ENCODE results near the gene TRIAP1. TPM values are rescaled to one million over a fixed set of nuclear protein-coding genes. Genes with fewer than 3 reads are reported as not detected.

Gene TRIAP1
- total RNA-seq, 2 donors from 2014 or later: 7.1 to 11.4 TPM

DNA sequence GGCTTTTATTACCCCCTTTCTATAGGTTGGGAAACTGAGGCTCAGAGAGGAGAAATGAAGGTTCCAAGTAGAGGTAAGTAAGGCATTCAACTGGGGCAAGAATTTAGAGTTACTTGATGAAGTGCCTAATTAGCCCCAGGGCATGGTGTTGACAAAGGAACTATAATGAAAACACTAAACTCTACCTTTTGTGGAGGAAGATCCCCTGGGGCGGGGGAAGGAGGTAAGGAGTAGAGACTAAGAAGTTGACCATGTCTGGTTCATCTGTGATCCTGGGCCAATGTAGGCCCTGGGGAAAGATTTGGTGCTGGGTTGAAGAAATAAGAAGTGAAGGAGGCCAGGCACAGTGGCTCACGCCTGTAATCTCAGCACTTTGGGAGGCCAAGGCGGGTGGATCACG is 24.5 kb downstream of the TRIAP1 start:
- no peak for ATAC-seq (ENCODE audit: insufficient number of reproducible peaks, low FRiP score, low read depth)
- TF ChIP-seq CTCF (IDR thresholded peaks at IDR 0.05): no peak
- H3K9me3 ChIP-seq: no peaks in the 10 kb centered on the region

GRCh38 chr12:120417917-120418580 is 28.1 kb downstream of the TRIAP1 start:
- H3K36me3 ChIP-seq: no peaks in the 10 kb centered on the region
- H3K4me1 ChIP-seq (ENCODE audit: control insufficient read depth in 1 of 2, low read depth in 2 of 2): no peaks in the 10 kb centered on the region
- H3K27ac ChIP-seq: no peak overlapping the region
- ATAC-seq (ENCODE audit: insufficient number of reproducible peaks, low FRiP score, low read depth): no peak
- DNase-seq (ENCODE audit: low spot score): no peak
- no peaks in the 10 kb centered on the region for H3K9me3 ChIP-seq
- no peaks in the 10 kb centered on the region for H3K27me3 ChIP-seq (replicated peaks; ENCODE audit: insufficient read depth)
- TF ChIP-seq CTCF (IDR thresholded peaks at IDR 0.05): no peak
- no peak overlapping the region for H3K4me3 ChIP-seq

More for the DNA sequence above, 24.5 kb downstream of the TRIAP1 start:
- no peak overlapping the region for H3K27ac ChIP-seq
- H3K36me3 ChIP-seq: no peaks in the 10 kb centered on the region
- H3K27me3 ChIP-seq (replicated peaks; ENCODE audit: insufficient read depth): no peaks in the 10 kb centered on the region
- no peak overlapping the region for H3K4me3 ChIP-seq
- no peak for DNase-seq (ENCODE audit: low spot score)
- H3K4me1 ChIP-seq (ENCODE audit: control insufficient read depth in 1 of 2, low read depth in 2 of 2): no peaks in the 10 kb centered on the region

- ATAC-seq (ENCODE audit: insufficient number of reproducible peaks, low FRiP score, low read depth) (no peak), DNase-seq (ENCODE audit: low spot score) (no peak)
- Histone ChIP-seq H3K27ac (no peak overlapping the region), H3K4me3 (no peak overlapping the region), H3K27me3 (replicated peaks; ENCODE audit: insufficient read depth) (no peaks in the 10 kb centered on the region), H3K9me3 (no peaks in the 10 kb centered on the region), H3K4me1 (ENCODE audit: control insufficient read depth in 1 of 2, low read depth in 2 of 2) (no peaks in the 10 kb centered on the region), H3K36me3 (no peaks in the 10 kb centered on the region)
- no peak for TF ChIP-seq CTCF (IDR thresholded peaks at IDR 0.05)
Measured at GRCh38 chr12:120416490-120417216, 29.5 kb downstream of the TRIAP1 start.

DNA sequence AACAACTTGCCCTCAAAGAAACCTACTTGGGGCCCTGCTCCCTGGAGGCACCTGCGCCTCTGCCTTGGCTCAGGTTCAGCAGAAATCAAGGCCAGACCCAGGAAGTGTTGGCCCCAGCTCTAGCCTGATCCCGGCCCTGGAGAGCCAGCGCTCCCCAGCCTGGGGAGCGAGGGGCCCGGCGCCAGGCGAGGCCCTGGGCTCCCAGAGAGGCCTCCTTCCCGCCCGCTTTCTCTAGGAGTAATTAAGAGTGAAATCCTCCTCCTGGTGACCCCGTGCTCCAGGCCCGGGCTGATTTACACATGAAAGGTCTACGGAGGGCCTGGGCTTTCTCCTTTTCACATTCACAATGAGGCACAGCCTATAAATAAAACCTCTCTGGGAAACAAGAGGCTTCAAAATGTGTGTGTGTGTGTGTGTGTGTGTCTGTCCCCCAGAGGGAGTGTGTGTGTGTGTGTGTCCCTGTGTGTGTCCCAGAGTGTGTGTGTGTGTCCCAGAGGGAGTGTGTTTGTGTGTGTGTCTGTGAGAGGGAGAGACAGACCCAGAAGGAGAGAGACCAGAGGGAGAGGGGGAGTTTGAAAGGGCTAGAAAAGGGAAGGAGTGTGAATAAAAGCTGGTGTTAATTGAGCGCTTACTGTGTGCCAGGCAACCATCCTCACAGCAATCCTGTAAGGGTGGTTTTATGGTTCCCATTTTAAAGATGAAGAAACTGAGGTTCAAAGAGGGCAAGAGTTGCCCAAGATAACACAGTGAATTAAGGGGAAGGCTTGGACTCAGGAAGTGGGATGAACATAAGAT is 32.1 kb downstream of the TRIAP1 start:
- no peak overlapping the region for H3K27ac ChIP-seq
- H3K4me1 ChIP-seq (ENCODE audit: control insufficient read depth in 1 of 2, low read depth in 2 of 2): no peaks in the 10 kb centered on the region
- H3K9me3 ChIP-seq: no peaks in the 10 kb centered on the region
- TF ChIP-seq CTCF (IDR thresholded peaks at IDR 0.05): no peak
- ATAC-seq (ENCODE audit: insufficient number of reproducible peaks, low FRiP score, low read depth): no peak
- H3K4me3 ChIP-seq: no peak overlapping the region
- no peaks in the 10 kb centered on the region for H3K36me3 ChIP-seq
- no peak for DNase-seq (ENCODE audit: low spot score)
- no peaks in the 10 kb centered on the region for H3K27me3 ChIP-seq (replicated peaks; ENCODE audit: insufficient read depth)

GRCh38 chr12:120412421-120412820 is 33.8 kb downstream of the TRIAP1 start:
- no peak overlapping the region for H3K4me3 ChIP-seq

More at GRCh38 chr12:120412421-120412820, 33.8 kb downstream of the TRIAP1 start:
- DNase-seq (ENCODE audit: low spot score): no peak
- no peak for TF ChIP-seq CTCF (IDR thresholded peaks at IDR 0.05)
- no peak for ATAC-seq (ENCODE audit: insufficient number of reproducible peaks, low FRiP score, low read depth)
- H3K4me1 ChIP-seq (ENCODE audit: control insufficient read depth in 1 of 2, low read depth in 2 of 2): no peaks in the 10 kb centered on the region
- H3K9me3 ChIP-seq: no peaks in the 10 kb centered on the region
- H3K36me3 ChIP-seq: no peaks in the 10 kb centered on the region
- H3K27ac ChIP-seq: no peak overlapping the region
- no peaks in the 10 kb centered on the region for H3K27me3 ChIP-seq (replicated peaks; ENCODE audit: insufficient read depth)
